ENCODE data around the gene EXOC2.

GRCh38 chr6:622462-622861 lies 70.5 kb downstream of the EXOC2 start:
- no peak for TF ChIP-seq POLR2AphosphoS5 (IDR thresholded peaks at IDR 0.05; ENCODE audit: borderline replicate concordance, low read depth, low read length)
- TF ChIP-seq EZH2 (IDR thresholded peaks at IDR 0.05), result no peak

Measured in SK-N-MC (cell line).